GM21390 (cell line): ENCODE results near the gene MFSD2A.
"Not testable (repeated sequence)": the region's sequence is repeated elsewhere in the genome, so short reads cannot be mapped to it uniquely, and the experiment has no call there.

Experiments
- ATAC-seq: cut with Tn5 transposase; IDR thresholded peaks from one replicate; pipeline ENCODE4 v1.9.1; 2021; ENCODE audit not compliant: unreplicated experiment

MFSD2A gene

DNA sequence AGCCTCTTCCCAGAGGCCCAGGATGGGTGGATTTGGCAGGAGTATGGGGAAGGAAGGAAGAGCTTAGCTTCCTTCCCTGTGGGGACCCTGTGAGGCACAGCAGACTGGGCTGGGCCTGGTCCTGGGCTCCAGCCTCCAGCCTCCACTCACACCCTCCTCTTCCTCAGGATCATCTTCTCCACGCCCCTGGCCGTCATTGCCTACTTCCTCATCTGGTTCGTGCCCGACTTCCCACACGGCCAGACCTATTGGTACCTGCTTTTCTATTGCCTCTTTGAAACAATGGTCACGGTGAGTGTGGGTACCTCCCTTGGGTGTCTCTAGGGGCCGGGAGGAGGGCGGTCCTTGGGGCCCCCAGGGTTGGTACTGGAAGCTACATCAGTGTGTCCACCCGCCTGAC is 10.1 kb downstream of the MFSD2A start:
- no peak for ATAC-seq

DNA sequence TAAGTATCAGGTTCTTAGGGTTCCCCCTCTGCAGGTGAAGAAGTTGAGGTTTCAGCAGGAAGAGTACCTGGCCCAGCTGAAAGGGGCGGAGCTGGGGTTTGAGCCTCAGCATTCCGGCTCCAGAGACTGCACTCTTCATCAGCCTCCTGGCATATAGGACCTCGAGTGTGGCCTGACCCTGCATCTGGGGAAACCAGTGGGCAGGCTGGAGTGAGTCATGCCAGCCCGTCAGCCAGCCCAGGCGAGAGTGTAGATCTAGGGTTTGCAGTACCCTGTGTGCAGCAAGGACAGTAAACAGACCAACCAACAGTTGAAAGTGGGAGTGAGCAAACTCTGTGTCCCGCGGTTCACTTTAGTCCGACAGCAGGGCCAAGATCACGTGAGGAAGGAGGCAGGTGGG is 14.1 kb downstream of the MFSD2A start:
- ATAC-seq: no peak

DNA sequence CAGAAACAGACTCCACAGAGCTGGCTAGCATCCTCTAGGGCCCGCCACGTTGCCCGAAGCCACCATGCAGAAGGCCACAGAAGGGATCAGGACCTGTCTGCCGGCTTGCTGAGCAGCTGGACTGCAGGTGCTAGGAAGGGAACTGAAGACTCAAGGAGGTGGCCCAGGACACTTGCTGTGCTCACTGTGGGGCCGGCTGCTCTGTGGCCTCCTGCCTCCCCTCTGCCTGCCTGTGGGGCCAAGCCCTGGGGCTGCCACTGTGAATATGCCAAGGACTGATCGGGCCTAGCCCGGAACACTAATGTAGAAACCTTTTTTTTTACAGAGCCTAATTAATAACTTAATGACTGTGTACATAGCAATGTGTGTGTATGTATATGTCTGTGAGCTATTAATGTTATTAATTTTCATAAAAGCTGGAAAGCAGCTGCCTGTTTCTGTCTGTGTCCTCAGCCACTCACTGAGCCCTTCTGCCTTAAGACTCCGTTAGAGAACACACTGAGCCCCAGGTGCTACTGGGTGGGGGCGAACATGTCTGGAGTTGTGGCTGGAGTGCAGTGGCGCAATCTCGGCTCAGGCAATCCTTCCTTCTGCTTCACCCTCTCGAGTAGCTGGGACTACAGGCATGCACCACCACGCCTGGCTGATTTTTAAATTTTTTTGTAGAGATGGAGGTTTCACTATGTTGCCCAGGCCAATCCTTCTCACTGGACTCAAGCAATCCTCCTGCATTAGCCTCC is 14.8 kb downstream of the MFSD2A start:
- ATAC-seq: no peak

DNA sequence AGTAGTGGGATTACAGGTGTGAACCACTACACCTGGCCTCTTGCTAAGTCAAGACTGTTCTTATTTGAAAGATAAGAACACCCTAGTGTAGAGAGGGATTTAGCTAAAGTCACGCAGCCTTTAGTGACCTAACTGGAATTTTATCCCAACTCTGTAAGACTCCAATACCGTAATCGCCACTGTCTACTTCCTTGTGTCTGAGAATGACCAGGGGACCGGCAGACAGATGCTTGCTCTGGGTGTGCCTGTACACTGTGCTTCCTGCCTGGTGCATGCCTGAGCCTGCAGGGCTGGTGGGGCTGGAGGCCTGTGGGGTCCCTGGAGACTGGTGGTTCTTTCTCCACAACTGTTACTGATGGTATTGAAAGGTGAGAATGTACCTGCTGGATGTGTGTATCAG is 15.3 kb downstream of the MFSD2A start:
- no peak for ATAC-seq

DNA sequence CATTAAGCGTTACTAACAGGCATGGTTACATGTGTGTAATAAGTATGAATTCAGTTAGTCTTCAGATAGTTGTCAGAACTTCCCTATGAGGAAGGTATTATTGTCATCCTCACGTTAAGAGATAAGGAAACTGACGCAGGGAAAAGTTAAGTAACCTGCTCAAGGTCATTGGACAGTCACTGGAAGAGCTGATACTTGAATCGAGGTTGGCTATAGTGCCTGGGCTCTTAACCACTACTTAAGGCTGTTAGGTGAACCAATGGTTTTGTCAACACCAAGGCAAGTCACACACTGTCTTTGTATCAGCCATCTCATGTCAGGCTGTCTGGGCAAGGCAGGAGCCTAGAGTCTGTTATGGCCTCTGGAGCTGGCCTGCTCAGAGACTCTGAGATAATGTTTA is 16.2 kb downstream of the MFSD2A start:
- ATAC-seq: no peak

DNA sequence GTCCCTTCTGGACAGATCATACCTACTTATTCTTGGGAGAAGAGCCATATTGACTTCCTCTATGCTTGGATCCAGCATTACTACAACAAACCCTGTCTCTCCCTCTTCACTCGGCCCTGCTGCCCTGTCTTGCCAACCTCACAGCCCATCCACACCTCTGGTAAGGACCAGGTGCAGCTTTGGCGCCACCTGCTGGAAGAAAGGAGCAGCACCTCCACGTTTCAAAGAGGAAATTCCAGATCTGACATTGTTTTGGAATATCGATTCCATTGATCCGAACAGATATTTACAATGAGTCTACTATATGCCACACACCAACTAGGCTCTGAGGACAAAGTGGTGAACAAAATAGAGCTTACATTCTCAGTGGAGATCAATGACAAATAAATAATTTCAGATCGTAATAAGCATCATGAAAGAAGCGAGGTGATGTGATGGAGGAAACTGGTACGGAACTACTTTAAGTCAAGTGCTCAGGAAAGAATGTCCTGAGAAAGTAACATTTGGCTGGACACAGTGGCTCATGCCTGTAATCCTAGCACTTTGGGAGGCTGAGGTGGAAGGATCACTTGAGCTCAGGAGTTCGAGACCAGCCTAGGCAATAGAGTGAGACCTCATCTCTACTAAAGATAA is 18.7 kb downstream of the MFSD2A start:
- no peak for ATAC-seq

DNA sequence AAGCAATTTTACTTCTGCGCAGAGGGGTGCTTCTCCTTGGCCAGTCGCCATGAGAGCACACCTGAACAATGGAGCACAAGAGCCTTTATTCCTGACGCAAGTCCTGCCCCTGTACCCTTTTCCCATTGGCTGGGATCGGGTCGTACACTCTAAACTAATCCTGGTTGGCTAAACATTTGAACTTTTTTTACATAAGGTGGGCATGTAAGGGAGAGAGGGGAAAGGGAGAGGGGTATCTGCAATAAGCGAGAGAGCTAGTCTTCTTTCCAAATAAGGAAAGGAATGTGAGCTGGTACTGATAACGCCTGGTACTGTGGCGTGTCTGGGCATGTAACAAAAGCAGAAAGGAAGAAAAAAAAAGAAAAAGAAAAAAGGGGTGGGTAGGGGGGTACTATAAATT is 21.8 kb downstream of the MFSD2A start:
- no peak for ATAC-seq

DNA sequence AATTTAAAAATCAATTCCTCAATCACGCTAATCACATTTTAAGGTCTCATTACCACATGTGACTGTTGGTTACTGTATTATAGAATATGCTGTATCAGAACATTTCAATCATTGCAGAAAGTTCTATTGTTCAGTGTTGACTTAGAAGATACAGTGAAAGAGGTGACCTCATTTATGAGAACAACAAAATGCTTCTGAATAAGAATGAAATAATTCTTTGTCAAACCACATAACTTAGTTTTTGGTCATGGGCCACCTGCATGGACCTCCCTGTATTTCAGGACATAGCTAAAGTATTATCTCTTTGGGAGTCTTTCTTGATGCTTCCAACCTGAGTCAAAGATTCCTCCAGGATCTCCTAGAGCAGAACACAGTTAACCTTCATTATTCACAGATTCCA is 22.3 kb downstream of the MFSD2A start:
- no peak for ATAC-seq

DNA sequence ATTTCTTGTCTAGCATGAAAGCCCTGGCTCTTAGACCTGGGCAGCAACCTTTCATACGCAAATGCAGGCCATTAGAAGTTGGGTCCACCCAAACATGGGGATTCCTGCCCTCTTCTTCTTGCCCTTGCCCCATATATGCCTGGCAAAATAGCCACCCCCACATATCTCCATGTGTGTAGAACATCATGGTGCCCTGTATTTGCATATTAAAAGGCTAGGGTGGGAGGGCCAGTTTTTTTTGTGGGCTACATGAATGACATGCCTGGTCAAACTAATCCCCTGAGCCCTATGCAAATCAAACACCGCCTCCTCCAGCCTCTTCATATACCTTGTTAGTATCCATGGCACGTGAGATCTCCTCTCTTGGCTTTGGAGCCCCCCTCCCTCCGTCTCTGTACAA is 24.7 kb downstream of the MFSD2A start:
- ATAC-seq: no peak

DNA sequence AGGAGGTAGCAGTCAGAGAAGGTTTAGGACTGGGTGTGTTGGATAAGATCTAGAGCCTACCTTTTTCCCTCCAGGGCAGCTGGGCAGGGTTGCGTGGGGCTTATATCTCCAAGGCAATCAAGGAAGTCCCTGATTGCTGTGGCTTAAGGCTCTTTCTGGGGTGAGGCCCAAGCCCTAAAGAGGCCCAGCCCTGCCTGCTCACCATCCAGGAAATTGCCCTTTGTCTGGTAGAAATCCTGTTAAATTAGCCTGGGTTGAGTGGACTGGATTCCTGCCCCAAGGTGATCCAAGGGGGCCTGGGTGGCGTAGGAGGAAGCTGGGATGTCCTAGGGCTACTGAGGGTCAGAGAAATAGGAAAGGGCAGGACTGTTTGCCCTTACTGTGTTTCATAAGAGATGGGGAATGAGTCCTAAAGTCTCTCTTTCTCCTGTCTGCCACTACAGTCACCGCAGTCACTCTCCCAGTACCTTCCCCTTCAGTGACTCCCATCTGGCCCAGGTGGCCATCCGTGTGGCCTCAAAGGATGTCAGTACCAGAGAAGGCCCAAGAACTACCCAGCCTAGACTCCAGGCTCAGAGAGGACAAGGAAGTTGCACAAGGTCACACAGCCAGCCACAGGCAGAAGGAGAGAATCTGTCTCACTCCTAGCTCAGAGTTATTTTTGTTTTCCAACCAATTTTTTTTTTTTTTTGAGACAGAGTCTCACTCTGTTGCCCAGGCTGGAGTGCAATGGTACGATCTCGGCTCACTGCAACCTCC is 25.8 kb downstream of the MFSD2A start:
- no peak for ATAC-seq

DNA sequence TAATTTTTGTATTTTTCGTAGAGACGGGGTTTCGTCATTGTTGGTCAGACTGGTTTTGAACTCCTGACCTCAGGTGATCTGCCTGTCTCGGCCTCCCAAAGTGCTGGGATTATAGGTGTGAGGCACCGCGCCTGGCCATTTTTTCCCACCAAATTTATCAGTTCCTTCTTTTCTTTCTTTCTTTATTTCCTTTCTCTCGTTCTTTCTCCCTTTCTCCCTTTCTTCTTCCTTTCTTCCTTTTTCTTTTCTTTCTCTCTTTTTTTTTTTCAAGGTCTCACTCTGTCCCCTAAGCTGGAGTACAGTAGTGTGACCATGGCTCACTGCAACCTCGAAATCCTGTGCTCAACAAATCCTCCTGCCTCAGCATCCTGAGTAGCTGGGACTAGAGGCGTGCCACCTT is 26.4 kb downstream of the MFSD2A start:
- ATAC-seq: no peak

DNA sequence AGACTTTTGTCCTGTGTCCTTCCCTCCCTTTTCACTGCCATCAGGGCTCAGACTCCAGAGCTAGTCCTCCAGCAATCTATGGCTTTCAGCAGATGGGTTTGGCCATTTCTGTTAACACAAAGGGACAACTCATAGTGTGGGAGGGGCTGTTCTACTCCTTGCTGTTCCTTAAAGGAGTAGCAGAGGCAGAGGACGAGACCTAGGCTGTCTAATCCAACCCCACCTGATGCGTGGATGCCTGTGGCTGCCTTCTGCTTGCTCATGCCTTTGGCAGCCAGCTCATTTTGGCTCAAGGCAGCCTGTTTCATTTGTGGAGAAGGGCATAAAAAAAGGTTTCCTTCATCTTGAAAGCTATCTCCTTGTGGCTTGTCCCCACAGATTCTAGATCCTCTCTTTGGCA is 27.0 kb downstream of the MFSD2A start:
- no peak for ATAC-seq

DNA sequence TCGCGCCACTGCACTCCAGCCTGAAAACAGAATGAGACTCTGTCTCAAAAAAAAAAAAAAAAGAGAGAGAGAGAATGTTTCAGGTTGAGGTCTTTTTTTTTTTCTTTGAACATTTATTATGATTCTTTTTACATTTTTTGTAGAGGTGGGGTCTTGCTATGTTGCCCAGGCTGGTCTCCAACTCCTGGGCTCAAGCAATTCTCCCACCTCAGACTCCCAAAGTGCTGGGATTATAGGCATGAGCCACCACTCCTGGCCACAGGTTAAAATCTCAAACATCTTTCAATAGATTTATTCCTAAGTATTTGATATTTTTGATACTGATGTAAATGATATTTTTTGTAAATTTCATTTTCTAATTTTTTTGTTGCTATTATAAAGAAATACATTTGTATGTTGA is 29.5 kb downstream of the MFSD2A start:
- ATAC-seq: not testable (repeated sequence)

DNA sequence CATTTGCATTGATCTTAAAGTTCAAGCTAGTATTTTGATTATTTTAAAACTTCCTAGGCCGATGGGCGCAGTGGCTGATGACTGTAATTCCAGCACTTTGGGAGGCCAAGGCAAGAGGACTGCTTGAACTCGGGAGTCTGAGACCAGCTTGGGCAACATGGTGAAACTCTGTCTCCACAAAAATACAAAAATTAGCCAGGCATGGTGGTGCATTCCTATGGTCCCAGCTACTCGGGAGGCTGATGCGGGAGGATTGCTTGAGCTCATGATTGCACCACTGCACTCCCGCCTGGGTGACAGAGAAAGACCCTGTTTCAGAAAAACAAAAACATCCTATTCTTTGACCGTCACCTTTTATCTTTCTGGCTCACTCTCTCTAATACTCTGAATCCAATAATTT is 30.0 kb downstream of the MFSD2A start:
- ATAC-seq: no peak

DNA sequence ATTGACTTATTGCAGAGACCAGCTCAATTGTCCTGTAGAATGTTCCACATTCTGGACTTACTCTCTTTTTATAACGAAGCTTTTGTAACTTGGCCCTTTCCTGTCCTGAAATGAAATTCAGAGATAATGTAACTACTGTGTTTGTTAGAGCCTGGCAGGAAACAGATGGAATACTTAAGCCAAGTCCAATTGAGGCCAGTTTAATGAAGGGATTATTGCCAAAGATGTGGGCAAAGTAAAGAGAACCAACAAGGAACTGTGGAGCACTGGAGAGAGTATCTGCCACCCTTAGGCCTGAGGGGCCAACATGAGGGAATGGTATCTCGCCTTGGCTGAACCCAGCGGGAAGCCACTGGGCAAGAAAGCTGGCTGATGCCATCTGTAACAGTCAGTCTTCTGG is 32.9 kb downstream of the MFSD2A start:
- no peak for ATAC-seq

DNA sequence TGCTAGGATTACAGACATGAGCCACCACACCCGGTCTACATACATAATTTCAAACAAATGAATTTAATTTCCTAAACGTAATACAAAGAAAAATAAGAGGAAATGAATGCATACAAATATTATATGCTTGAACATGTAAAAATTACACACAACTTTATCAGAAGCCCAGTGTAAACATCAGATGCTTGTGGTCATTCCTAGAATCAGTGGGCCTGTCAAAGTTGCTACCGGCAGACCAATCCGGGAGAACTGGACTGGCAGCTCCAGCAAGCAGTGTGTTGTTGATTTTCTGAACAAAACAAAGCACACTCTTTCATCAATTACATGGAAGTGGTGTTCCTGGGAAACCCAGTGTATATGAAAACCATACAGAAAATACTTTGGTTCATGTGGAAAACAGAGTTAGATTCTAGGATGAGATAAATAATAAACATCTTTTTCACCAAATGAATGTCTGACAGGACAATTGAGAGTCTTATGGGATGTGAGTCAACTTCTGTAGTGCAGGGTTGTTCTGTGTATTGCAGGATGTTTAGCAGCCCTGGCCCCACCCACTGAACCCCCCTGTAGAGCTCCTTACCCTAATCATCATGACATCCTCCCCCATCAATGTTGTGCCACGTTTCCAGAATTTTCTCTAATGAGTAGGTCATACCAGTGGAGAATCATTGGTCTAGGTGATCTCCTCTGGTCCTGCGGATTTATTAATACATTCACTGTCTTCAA is 33.8 kb downstream of the MFSD2A start:
- ATAC-seq: no peak

DNA sequence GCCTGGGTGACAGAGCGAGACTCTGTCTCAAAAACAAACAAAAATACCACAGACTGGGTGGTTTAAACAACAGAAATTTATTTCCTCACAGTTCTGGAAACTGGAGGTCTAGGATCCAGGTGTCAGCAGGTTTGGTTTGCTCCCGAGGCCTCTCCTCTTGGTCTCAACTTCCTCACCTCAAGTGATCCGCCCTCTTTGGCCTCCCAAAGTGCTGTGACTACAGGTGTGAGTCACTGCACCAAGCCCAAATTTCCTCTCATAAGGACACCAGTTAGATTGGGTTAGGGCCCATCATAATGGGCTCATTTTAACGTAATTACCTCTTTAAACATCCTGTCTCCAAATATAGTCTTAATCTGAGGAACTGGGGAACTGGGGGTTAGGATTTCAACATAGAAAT is 35.5 kb downstream of the MFSD2A start:
- ATAC-seq: no peak

DNA sequence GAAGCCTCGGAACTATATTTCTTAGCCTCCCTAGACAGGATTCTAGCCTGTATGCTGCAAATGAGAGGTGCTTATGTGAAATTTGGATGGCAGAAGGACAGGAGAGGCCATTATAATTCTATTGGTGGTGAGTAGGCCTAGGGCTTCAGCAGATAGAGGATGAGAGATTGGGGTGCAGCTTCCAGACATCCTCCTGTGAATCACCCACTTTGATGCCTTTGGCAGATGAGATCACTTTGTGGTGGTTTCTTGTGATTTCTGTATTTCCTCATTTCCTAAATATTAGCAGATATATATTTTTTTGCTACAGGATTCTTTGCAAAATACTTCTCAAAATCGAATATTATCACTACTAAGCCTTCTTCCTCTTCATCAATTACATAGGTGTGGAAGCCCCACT is 37.3 kb downstream of the MFSD2A start:
- no peak for ATAC-seq

DNA sequence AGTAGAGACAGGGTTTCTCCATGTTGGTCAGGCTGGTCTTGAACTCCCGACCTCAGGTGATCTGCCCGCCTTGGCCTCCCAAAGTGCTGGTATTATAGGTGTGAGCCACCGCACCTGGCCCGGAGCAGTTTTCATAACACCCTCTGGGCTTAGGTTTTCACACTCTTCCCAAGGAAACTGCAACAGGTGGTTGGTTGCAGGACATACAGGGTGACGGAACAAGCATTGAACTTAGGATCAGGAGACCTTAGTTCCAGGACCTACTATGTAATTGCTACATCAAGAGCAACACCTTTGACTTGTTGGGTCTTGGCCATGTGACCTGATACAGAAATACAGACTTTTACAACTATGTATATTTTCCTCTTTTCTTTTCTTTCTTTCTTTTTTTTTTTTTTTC is 37.9 kb downstream of the MFSD2A start:
- no peak for ATAC-seq

DNA sequence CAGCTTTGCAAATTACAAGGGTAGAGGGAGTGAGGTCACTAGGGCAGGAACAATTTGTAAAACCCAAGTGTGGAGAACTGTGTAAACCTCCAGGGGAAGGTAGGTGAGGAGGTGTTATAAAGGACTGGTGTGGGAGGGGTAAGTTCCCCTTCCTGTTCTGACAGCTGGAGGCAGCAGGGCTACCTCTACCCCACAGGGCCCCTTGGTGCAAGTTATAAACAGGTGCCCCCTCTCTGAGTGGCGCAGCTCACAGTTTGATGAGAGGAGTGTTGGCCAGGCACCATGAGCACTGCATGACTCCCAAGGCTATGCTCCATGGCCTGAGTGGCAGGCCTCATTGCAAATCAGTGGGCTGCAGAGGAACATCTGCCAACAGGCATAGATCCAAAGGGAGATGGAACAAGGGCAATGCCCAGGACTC is 41.0 kb downstream of the MFSD2A start:
- ATAC-seq: peak; percentile 87

DNA sequence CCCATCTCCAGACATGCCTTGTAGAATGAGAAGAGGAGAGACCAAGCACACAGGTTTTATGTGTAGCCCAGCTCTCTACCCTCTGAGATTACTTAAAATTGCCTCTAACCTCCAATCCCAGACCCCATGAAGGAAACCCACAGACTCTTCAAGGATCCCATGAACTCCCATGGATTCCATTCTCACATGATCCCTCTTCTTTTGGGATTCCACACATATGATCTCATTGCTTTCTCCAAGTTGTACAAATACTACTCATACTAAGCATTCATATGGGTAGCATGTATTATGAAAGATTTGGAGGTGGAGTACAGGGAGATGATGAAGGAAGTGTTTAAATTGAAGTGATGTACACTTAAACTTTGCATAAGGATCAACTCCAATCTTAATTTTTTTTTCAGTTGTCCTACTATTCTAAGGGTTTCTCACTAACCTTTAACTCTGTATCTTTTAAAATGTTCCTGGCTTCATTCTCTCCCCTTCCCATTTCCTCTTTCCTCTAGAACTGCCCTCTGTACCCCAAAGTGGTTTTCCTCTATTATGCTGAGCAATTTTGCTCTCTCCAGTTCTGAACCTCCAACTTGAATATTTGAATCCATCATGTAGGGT is 41.6 kb downstream of the MFSD2A start:
- no peak for ATAC-seq
